Suprapubic skin (tissue), 3 donors: ENCODE measurements around the gene NRAS.

ENCODE experiments used
- POLR2A ChIP-seq, 2 donors: fragments of 450-650 bp; IDR thresholded peaks; one replicate each; pipeline ENCODE4 v1.6.1; 2017; ENCODE audit warnings: antibody characterized with exemption in 2 of 2, mild to moderate bottlenecking in 2 of 2, moderate library complexity in 2 of 2
- TF ChIP-seq, protein P1 (sequence below), 2 donors: fragments of 200-600 bp in 1 of 2; fragments of 450-650 bp in 1 of 2; sonication (generic) in 1 of 2; IDR thresholded peaks; one replicate each; pipeline ENCODE4 v1.5.1; 2016 to 2019; ENCODE audit warnings: antibody characterized with exemption in 2 of 2, mild to moderate bottlenecking in 1 of 2, moderate library complexity in 1 of 2

DNA sequence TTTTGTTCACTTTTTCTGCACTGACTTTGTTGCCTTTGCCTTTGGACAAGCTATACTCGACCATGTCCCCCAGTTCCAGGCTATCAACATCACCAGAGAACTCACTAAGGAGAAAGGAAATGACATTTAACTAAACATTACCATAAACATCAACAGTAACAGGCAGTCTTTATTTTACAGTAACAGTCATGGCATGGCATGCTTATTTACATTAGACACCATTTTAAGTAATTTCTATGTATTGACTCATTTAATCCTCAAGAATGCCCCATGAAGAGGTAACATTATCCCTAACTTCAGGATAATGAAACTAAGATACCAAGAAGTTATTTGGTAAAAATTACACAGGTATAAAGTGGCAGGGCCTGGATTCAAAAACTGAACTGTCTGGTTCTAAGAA is 8.7 kb upstream of the NRAS start:
- TF ChIP-seq, protein P1, sequence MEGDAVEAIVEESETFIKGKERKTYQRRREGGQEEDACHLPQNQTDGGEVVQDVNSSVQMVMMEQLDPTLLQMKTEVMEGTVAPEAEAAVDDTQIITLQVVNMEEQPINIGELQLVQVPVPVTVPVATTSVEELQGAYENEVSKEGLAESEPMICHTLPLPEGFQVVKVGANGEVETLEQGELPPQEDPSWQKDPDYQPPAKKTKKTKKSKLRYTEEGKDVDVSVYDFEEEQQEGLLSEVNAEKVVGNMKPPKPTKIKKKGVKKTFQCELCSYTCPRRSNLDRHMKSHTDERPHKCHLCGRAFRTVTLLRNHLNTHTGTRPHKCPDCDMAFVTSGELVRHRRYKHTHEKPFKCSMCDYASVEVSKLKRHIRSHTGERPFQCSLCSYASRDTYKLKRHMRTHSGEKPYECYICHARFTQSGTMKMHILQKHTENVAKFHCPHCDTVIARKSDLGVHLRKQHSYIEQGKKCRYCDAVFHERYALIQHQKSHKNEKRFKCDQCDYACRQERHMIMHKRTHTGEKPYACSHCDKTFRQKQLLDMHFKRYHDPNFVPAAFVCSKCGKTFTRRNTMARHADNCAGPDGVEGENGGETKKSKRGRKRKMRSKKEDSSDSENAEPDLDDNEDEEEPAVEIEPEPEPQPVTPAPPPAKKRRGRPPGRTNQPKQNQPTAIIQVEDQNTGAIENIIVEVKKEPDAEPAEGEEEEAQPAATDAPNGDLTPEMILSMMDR (IDR thresholded peaks at IDR 0.05): no peak
- TF ChIP-seq POLR2A (IDR thresholded peaks at IDR 0.05): no peak
